Endothelial cell of umbilical vein (primary cell): ENCODE results near the gene ANO4. TPM values are rescaled to one million over a fixed set of nuclear protein-coding genes. Genes with fewer than 3 reads are reported as not detected.

ENCODE experiments used
- BruUV-seq: library from RNA; stranded (reverse); fragments of 400-500 nt; replicated peaks from 2 replicates; lab custom pipeline; 2021; lab: Mats Ljungman, UMichigan
- CTCF ChIA-PET: fragments of 300-600, 350-600 bp; sonication (Branson Sonifier 250); formaldehyde crosslinking; loops from one replicate; lab custom pipeline; 2021; ENCODE audit warnings: antibody characterized with exemption, inconsistent platforms; lab: Charles Lee
- POLR2A ChIA-PET: fragments of 300-600, 350-600 bp; sonication (Branson Sonifier 250); formaldehyde crosslinking; loops from one replicate; lab custom pipeline; 2021; ENCODE audit warnings: antibody characterized with exemption, inconsistent platforms; lab: Charles Lee
- DNase-seq: peaks from one replicate; pipeline ENCODE4 v3.0.0-alpha.2; 2011; ENCODE audit warnings: low read depth, low spot score
- FAIRE-seq: peaks from 2 replicates; lab custom pipeline; 2011; peaks lifted over from hg19 to GRCh38; lab: Jason Lieb, UNC
- H2AFZ ChIP-seq: 2 replicates; pipeline ENCODE4 v1.6.0; 2012; ENCODE audit warnings: low read depth, low read length, control low read depth, inconsistent platforms
- H3K27ac ChIP-seq: 2 replicates; pipeline ENCODE4 v1.5.1; 2011; ENCODE audit warnings: low read depth, mild to moderate bottlenecking, control low read depth, low read length, moderate library complexity; ENCODE audit not compliant: insufficient read depth
- H3K27me3 ChIP-seq, 2 experiments: 2 replicates each; pipeline versions ENCODE4 v1.6.0 to v1.6.1; 2011; ENCODE audit warnings: low read length in 2 of 2, mixed read lengths in 1 of 2; ENCODE audit not compliant: control insufficient read depth in 2 of 2, insufficient read depth in 2 of 2
- H3K36me3 ChIP-seq, 2 experiments: 2 replicates in 1 of 2; 3 replicates in 1 of 2; pipeline ENCODE4 v1.5.1; 2011; ENCODE audit warnings: low read length in 2 of 2, mild to moderate bottlenecking in 1 of 2, moderate library complexity in 1 of 2; ENCODE audit not compliant: control insufficient read depth in 2 of 2, insufficient read depth in 2 of 2; ENCODE audit errors: extremely low read depth in 1 of 2
- H3K4me1 ChIP-seq: 3 replicates; pipeline ENCODE4 v1.5.1; 2011; ENCODE audit warnings: mild to moderate bottlenecking, low read length; ENCODE audit not compliant: control insufficient read depth, insufficient read depth; ENCODE audit errors: extremely low read depth
- H3K4me2 ChIP-seq: 2 replicates; pipeline ENCODE4 v1.6.1; 2011; ENCODE audit warnings: low read length, control low read depth, mixed read lengths; ENCODE audit not compliant: insufficient read depth
- H3K4me3 ChIP-seq, 3 experiments: fragments of 200-600 bp in 1 of 3; sonication (generic), shearing (Covaris generic) in 1 of 3; replicated peaks in 1 of 3; 2 replicates each; pipeline ENCODE4 v1.5.1; 2011 to 2016; ENCODE audit warnings: control low read depth in 3 of 3, low read length in 3 of 3, mild to moderate bottlenecking in 2 of 3, inconsistent platforms in 1 of 3, low read depth in 1 of 3, moderate library complexity in 1 of 3; ENCODE audit not compliant: insufficient read depth in 1 of 3
- H3K79me2 ChIP-seq: 2 replicates; pipeline ENCODE4 v1.6.0; 2012; ENCODE audit warnings: low read length, inconsistent platforms; ENCODE audit not compliant: control insufficient read depth, insufficient read depth
- H3K9ac ChIP-seq: replicated peaks from 2 replicates; pipeline ENCODE3; 2011; ENCODE audit warnings: low read length, control low read depth; ENCODE audit not compliant: insufficient read depth; ENCODE audit errors: extremely low read depth
- H3K9me1 ChIP-seq: replicated peaks from 3 replicates; pipeline ENCODE4 v1.6.0; 2011; ENCODE audit warnings: mild to moderate bottlenecking, low read length; ENCODE audit not compliant: control insufficient read depth, insufficient read depth; ENCODE audit errors: extremely low read depth
- H3K9me3 ChIP-seq: replicated peaks from 2 replicates; pipeline ENCODE4 v1.5.1; 2012; ENCODE audit warnings: low read length, inconsistent platforms; ENCODE audit not compliant: control insufficient read depth, insufficient read depth
- H4K20me1 ChIP-seq: replicated peaks from 2 replicates; pipeline ENCODE3; 2011; ENCODE audit warnings: mild to moderate bottlenecking, low read length; ENCODE audit not compliant: control insufficient read depth, insufficient read depth; ENCODE audit errors: extremely low read depth
- EZH2 ChIP-seq: IDR thresholded peaks from 2 replicates; pipeline ENCODE4 v1.6.1; 2012; ENCODE audit warnings: borderline replicate concordance, low read depth, mild to moderate bottlenecking, moderate library complexity, low read length, inconsistent platforms; ENCODE audit not compliant: severe bottlenecking
- FOS ChIP-seq: IDR thresholded peaks from 2 replicates; pipeline ENCODE4 v1.6.1; 2011; ENCODE audit warnings: mild to moderate bottlenecking, low read length, moderate library complexity, borderline replicate concordance; ENCODE audit not compliant: insufficient read depth
- GATA2 ChIP-seq: IDR thresholded peaks from 2 replicates; pipeline ENCODE4 v1.7.0; 2011; ENCODE audit warnings: low read depth, mild to moderate bottlenecking, moderate library complexity, mixed read lengths, low read length; ENCODE audit not compliant: insufficient read length, insufficient read depth
- JUN ChIP-seq: IDR thresholded peaks from 2 replicates; pipeline ENCODE4 v1.6.1; 2011; ENCODE audit warnings: borderline replicate concordance, low read depth; ENCODE audit not compliant: insufficient read length, insufficient read depth
- POLR2A ChIP-seq: IDR thresholded peaks from 2 replicates; pipeline ENCODE4 v1.6.1; 2012; ENCODE audit warnings: low read depth, mild to moderate bottlenecking, control low read depth, low read length
- POLR2AphosphoS5 ChIP-seq: IDR thresholded peaks from 2 replicates; pipeline ENCODE4 v1.6.1; 2012; ENCODE audit warnings: low read depth, mild to moderate bottlenecking, control low read depth, low read length, moderate library complexity; ENCODE audit not compliant: insufficient read depth
- dilution Hi-C: fragments of 300-500 bp; cut with MboI; formaldehyde crosslinking; loops from one replicate; pipeline ENCODE4 v1.15.0; 2019; ENCODE audit warnings: low sequenced_read_pairs; ENCODE audit not compliant: extremely low pct_ligation_motif_present
- intact Hi-C: fragments of 100-400 bp; cut with micrococcal nuclease; formaldehyde crosslinking; loops from one replicate; pipeline ENCODE4 v1.10.0; 2022
- polyA plus RNA-seq, 4 experiments: library from polyadenylated mRNA; depleted of rRNA in 3 of 4; stranded (reverse) in 3 of 4; unstranded in 1 of 4; fragments of >200 nt; gene quantifications; 2 replicates each; pipeline versions ENCODE4 v1.2.1 to v1.2.3, GENCODE V29; 2011 to 2012; ENCODE audit warnings: missing spikeins in 1 of 4
- total RNA-seq: library from RNA; stranded (reverse); gene quantifications from 2 replicates; pipeline ENCODE4 v1.2.3, GENCODE V29; 2021
- TF ChIP-seq, protein P1 (sequence below), 2 donors: IDR thresholded peaks; 1 replicate in 1 of 2; 2 replicates in 1 of 2; pipeline ENCODE4 v1.5.1; 2011; ENCODE audit warnings: low read length in 2 of 2, mild to moderate bottlenecking in 2 of 2, moderate library complexity in 2 of 2, control low read depth in 1 of 2, inconsistent platforms in 1 of 2, low read depth in 1 of 2; ENCODE audit not compliant: insufficient read depth in 1 of 2; ENCODE audit errors: extremely low read depth in 1 of 2

The ANO4 gene
- total and polyA plus RNA-seq, 2 donors (not counting 3 experiments of a cell fraction or from before 2014, with no cell fraction given): 0.25 TPM; not detected in 1

DNA sequence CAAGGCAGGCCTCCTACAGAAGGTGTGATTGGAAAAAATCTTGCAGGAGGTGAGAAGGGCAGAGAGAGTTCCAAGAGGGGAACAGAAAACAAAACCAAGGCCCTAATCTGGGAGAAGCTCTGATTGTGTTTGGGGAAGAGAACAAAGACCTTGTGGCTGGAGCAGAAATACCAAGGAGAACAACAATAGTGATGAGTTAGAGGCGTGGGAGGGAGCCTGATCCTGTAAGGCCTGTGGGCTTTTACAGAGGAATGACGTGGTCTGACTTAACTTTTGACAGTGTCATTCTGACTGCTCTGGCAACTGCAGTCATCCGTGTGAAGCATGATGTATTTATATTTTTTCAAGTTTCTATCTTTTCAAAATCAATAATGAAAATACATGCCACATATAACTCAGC lies 200.6 kb downstream of the ANO4 start:
- POLR2A ChIA-PET: no interaction called here
- H3K36me3 ChIP-seq: no peaks in the 10 kb centered on the region
- H3K4me2 ChIP-seq: no peak overlapping the region
- intact Hi-C loops (no loop called here), dilution Hi-C loops (no loop called here)
- no peaks in the 10 kb centered on the region for H3K79me2 ChIP-seq
- no peak overlapping the region for H2AFZ ChIP-seq
- no peak overlapping the region for H3K27ac ChIP-seq
- H4K20me1 ChIP-seq: no peaks in the 10 kb centered on the region
- DNase-seq: no peak
- H3K4me1 ChIP-seq: no peaks in the 10 kb centered on the region
- H3K27me3 ChIP-seq: no peaks in the 10 kb centered on the region
- H3K9me1 ChIP-seq: no peaks in the 10 kb centered on the region
- CTCF ChIA-PET: no interaction called here
- no peak overlapping the region for H3K9ac ChIP-seq
- no peak overlapping the region for H3K4me3 ChIP-seq
- FAIRE-seq: no peak
- no TSS peak for BruUV-seq
- TF ChIP-seq JUN (no peak), FOS (no peak), GATA2 (no peak), POLR2AphosphoS5 (no peak), POLR2A (no peak), EZH2 (no peak)
- TF ChIP-seq, protein P1, sequence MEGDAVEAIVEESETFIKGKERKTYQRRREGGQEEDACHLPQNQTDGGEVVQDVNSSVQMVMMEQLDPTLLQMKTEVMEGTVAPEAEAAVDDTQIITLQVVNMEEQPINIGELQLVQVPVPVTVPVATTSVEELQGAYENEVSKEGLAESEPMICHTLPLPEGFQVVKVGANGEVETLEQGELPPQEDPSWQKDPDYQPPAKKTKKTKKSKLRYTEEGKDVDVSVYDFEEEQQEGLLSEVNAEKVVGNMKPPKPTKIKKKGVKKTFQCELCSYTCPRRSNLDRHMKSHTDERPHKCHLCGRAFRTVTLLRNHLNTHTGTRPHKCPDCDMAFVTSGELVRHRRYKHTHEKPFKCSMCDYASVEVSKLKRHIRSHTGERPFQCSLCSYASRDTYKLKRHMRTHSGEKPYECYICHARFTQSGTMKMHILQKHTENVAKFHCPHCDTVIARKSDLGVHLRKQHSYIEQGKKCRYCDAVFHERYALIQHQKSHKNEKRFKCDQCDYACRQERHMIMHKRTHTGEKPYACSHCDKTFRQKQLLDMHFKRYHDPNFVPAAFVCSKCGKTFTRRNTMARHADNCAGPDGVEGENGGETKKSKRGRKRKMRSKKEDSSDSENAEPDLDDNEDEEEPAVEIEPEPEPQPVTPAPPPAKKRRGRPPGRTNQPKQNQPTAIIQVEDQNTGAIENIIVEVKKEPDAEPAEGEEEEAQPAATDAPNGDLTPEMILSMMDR (IDR thresholded peaks at IDR 0.05; ENCODE audit: extremely low read depth in 1 of 2, insufficient read depth in 1 of 2, low read depth in 1 of 2, low read length in 2 of 2): no peak
- H3K9me3 ChIP-seq: no peaks in the 10 kb centered on the region
